GM12892 (cell line): Measurements from ENCODE around the gene PNLIPRP3.

Experiments
- POLR2A ChIP-seq: IDR thresholded peaks from 2 replicates; pipeline ENCODE4 v1.6.1; 2011; ENCODE audit warnings: low read depth, low read length, control low read depth
- POLR2AphosphoS5 ChIP-seq: IDR thresholded peaks from 2 replicates; pipeline ENCODE4 v1.6.1; 2011; ENCODE audit warnings: low read depth, low read length, control low read depth
- TAF1 ChIP-seq: IDR thresholded peaks from 2 replicates; pipeline ENCODE4 v1.6.1; 2011; ENCODE audit warnings: low read depth, mild to moderate bottlenecking, control low read depth, low read length, borderline replicate concordance

- no peak for TF ChIP-seq TAF1
- no peak for TF ChIP-seq POLR2A
- no peak for TF ChIP-seq POLR2AphosphoS5
Observed at GRCh38 chr10:116385311-116385710, 42.3 kb upstream of the PNLIPRP3 start.
